GM12878 (cell line): ENCODE measurements around the gene RRAS. TPM values are rescaled to one million over a fixed set of nuclear protein-coding genes. Genes with fewer than 3 reads are reported as not detected.

ENCODE experiments used
- ATAC-seq: fragments of 200-7000 bp; cut with Tn5 transposase; 3 replicates; pipeline ENCODE4 v1.9.1; 2020; ENCODE audit warnings: mild to moderate bottlenecking, moderate library complexity
- BruUV-seq: library from RNA; stranded (reverse); fragments of 400-500 nt; replicated peaks from 2 replicates; lab custom pipeline; 2021; lab: Mats Ljungman, UMichigan
- CTCF ChIA-PET: fragments of 300-600 bp; sonication (Branson Sonifier 250); formaldehyde crosslinking; extraction: SDS; loops from one replicate; lab custom pipeline; 2021; ENCODE audit warnings: inconsistent platforms; lab: Yijun Ruan, JAX
- POLR2A ChIA-PET: fragments of 350-600 bp; formaldehyde crosslinking; extraction: SDS; loops from one replicate; lab custom pipeline; 2021; ENCODE audit warnings: inconsistent platforms; lab: Charles Lee
- RAD21 ChIA-PET: fragments of 300-600 bp; sonication (Branson Sonifier 250); formaldehyde crosslinking; loops from one replicate; lab custom pipeline; 2023; ENCODE audit warnings: antibody characterized with exemption; ENCODE audit not compliant: unreplicated experiment; lab: Charles Lee
- SMC1A ChIA-PET: fragments of 300-600 bp; sonication (Branson Sonifier 250); formaldehyde crosslinking; loops from one replicate; lab custom pipeline; 2023; ENCODE audit not compliant: unreplicated experiment, uncharacterized antibody; lab: Charles Lee
- DNase-seq: peaks from one replicate; pipeline ENCODE4 v3.0.0-alpha.2; 2011; ENCODE audit warnings: low read depth, low spot score
- FAIRE-seq: peaks from 3 replicates; lab custom pipeline; 2011; peaks lifted over from hg19 to GRCh38; lab: Jason Lieb, UNC
- H2AFZ ChIP-seq: 2 replicates; pipeline ENCODE4 v1.6.0; 2011; ENCODE audit warnings: low read depth, low read length, control low read depth; ENCODE audit not compliant: control insufficient read depth
- H3K27ac ChIP-seq: 2 replicates; pipeline ENCODE4 v1.5.1; 2011; ENCODE audit warnings: control low read depth; ENCODE audit not compliant: control insufficient read depth, insufficient read depth
- H3K27me3 ChIP-seq, 2 experiments: replicated peaks in 1 of 2; 2 replicates each; pipeline versions ENCODE4 v1.6.0 to v1.6.1; 2011; ENCODE audit warnings: low read length in 1 of 2; ENCODE audit not compliant: control insufficient read depth in 2 of 2, insufficient read depth in 2 of 2
- H3K36me3 ChIP-seq, 2 experiments: 2 replicates each; pipeline ENCODE4 v1.5.1; 2011; ENCODE audit warnings: low read length in 1 of 2; ENCODE audit not compliant: control insufficient read depth in 2 of 2, insufficient read depth in 2 of 2
- H3K4me1 ChIP-seq: 2 replicates; pipeline ENCODE4 v1.6.1; 2011; ENCODE audit warnings: mild to moderate bottlenecking, low read length, moderate library complexity, mixed read lengths; ENCODE audit not compliant: control insufficient read depth, insufficient read depth
- H3K4me2 ChIP-seq: 2 replicates; pipeline ENCODE4 v1.6.0; 2011; ENCODE audit warnings: control low read depth; ENCODE audit not compliant: control insufficient read depth, insufficient read depth
- H3K4me3 ChIP-seq: fragments of 200-600 bp; sonication (generic); 2 replicates; pipeline ENCODE4 v1.5.1; 2016
- H3K79me2 ChIP-seq: 2 replicates; pipeline ENCODE4 v1.6.0; 2011; ENCODE audit warnings: low read length; ENCODE audit not compliant: control insufficient read depth, insufficient read depth
- H3K9ac ChIP-seq: 2 replicates; pipeline ENCODE4 v1.8.0; 2011; ENCODE audit warnings: low read length, control low read depth, mixed read lengths; ENCODE audit not compliant: control insufficient read depth, insufficient read depth
- H3K9me3 ChIP-seq: replicated peaks from 3 replicates; pipeline ENCODE4 v1.5.1; 2011; ENCODE audit warnings: mild to moderate bottlenecking, low read length; ENCODE audit not compliant: control insufficient read depth, insufficient read depth
- H4K20me1 ChIP-seq: 2 replicates; pipeline ENCODE4 v1.6.0; 2011; ENCODE audit not compliant: control insufficient read depth, insufficient read depth
- CREM ChIP-seq: IDR thresholded peaks from 2 replicates; pipeline ENCODE4 v1.6.1; 2014; ENCODE audit warnings: antibody characterized with exemption, low read depth
- DPF2 ChIP-seq: fragments of 450-650 bp; IDR thresholded peaks from 2 replicates; pipeline ENCODE4 v1.6.1; 2017; ENCODE audit warnings: mild to moderate bottlenecking
- EZH2 ChIP-seq: IDR thresholded peaks from 2 replicates; pipeline ENCODE4 v1.6.1; 2012; ENCODE audit warnings: low read depth, mild to moderate bottlenecking, control low read depth, inconsistent platforms, low read length, borderline replicate concordance; ENCODE audit not compliant: control insufficient read depth
- FOXM1 ChIP-seq: IDR thresholded peaks from 2 replicates; pipeline ENCODE4 v1.6.1; 2012; ENCODE audit warnings: low read depth, mild to moderate bottlenecking, inconsistent platforms, low read length, moderate library complexity
- IRF4 ChIP-seq: IDR thresholded peaks from 2 replicates; pipeline ENCODE4 v1.6.1; 2011; ENCODE audit warnings: low read depth, low read length
- NFXL1 ChIP-seq: fragments of 450-650 bp; IDR thresholded peaks from 2 replicates; pipeline ENCODE4 v1.6.1; 2017; ENCODE audit warnings: antibody characterized with exemption, mild to moderate bottlenecking, borderline replicate concordance
- POLR2A ChIP-seq: IDR thresholded peaks from 2 replicates; pipeline ENCODE4 v1.6.1; 2011; ENCODE audit warnings: low read depth, mild to moderate bottlenecking, low read length
- SIN3A ChIP-seq: IDR thresholded peaks from 2 replicates; pipeline ENCODE4 v1.6.1; 2012; ENCODE audit warnings: low read depth, low read length, improper control_type of control experiment
- SMAD1 ChIP-seq: fragments of 450-650 bp; IDR thresholded peaks from 2 replicates; pipeline ENCODE4 v1.6.1; 2018; ENCODE audit warnings: mild to moderate bottlenecking, low read depth; ENCODE audit not compliant: partially characterized antibody
- SPI1 ChIP-seq: IDR thresholded peaks from 2 replicates; pipeline ENCODE4 v1.6.1; 2011; ENCODE audit warnings: low read depth, mild to moderate bottlenecking, low read length, moderate library complexity, borderline replicate concordance; ENCODE audit not compliant: insufficient read depth
- WRNIP1 ChIP-seq: IDR thresholded peaks from 2 replicates; pipeline ENCODE4 v1.6.1; 2011; ENCODE audit warnings: low read depth, low read length, improper control_type of control experiment, borderline replicate concordance
- ZZZ3 ChIP-seq: IDR thresholded peaks from 2 replicates; pipeline ENCODE4 v1.6.1; 2011; ENCODE audit warnings: low read depth; ENCODE audit not compliant: control insufficient read depth, insufficient read length
- WGBS: methylation state at CpG from one replicate; pipeline ENCODE4 v1.1.6; 2016; ENCODE audit warnings: low lambda C conversion rate; ENCODE audit not compliant: insufficient replicate concordance, insufficient coverage; ENCODE audit errors: missing lambda C conversion rate; 5-methylcytosine and 5-hydroxymethylcytosine counted together
- in situ Hi-C: fragments of 300-500 bp; cut with MboI; formaldehyde crosslinking; loops from 9 replicates; pipeline ENCODE4 v1.14.3; 2018; ENCODE audit warnings: mixed read lengths
- intact Hi-C: fragments of 100-400 bp; cut with micrococcal nuclease; formaldehyde crosslinking; loops from one replicate; pipeline ENCODE4 v1.14.2; 2022; ENCODE audit not compliant: unreplicated experiment
- polyA plus RNA-seq, 11 experiments: library from polyadenylated mRNA; depleted of rRNA in 4 of 11; unstranded in 6 of 11; stranded (reverse) in 5 of 11; fragments of >200 nt; fragmentation: Nextera tagmentation in 4 of 11; fragmentation: Illumina TruSeq in 1 of 11; extraction: Ambion mirVana in 4 of 11; extraction: Trizol in 1 of 11; gene quantifications; 1 replicate in 1 of 11; 2 replicates in 10 of 11; pipeline versions ENCODE4 v1.2.1 to v1.2.3, GENCODE V29; 2011 to 2016; ENCODE audit warnings: inconsistent platforms in 2 of 11, missing spikeins in 2 of 11, low read depth in 1 of 11
- total RNA-seq, 4 experiments: library from RNA; depleted of rRNA in 3 of 4; stranded (reverse); fragments of >200 nt in 3 of 4; fragmentation: Illumina TruSeq in 1 of 4; extraction: Trizol in 1 of 4; gene quantifications; 2 replicates each; pipeline versions ENCODE4 v1.2.1 to v1.2.3, GENCODE V29; 2013 to 2021

RRAS gene
- total and polyA plus RNA-seq, 10 of the 15 experiments (the other 5 are each of a cell fraction or from before 2014, with no cell fraction given), result 0.24 to 5.8 (median 1.8) TPM

DNA sequence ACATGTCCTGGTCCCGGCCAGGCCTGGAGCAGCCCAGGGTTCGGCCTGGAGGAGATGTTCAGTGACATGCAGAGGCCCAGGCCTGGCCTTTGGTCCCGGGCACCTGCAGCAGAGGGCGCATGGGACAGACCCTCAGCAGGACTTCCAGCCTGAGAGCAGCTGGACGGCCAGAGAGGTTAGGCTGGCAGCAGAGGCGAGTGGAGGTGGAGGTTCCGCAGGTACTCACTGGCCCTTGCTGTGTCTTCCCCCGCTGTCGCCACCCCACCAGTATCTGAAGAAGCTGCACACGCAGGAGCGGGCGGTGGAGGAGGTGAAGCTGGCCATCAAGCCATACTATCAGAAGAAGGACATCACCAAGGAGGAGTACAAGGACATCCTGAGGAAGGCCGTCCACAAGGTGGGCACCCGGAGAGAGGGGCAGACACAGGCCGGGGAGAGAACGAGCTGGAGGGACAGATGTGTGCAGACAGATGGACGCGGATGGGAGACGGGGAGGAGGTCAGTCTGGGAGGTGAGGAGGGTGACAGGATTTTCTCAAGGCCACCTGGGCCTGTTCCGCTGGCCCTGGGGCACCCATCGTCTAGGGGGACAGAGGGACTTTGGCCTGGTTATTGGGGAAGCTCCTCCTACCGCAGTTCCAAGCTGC is 17.7 kb upstream of the RRAS start:
- SMC1A ChIA-PET, result no interaction called here
- Histone ChIP-seq H2AFZ (no peak overlapping the region), H3K4me3 (no peak overlapping the region), H3K36me3 (peaks cover 7 to 46% of the 10 kb centered on the region in 2 experiments), H3K4me1 (peaks cover 1% of the 10 kb centered on the region; the same call in 1 of the 2 replicates), H3K27me3 (no peaks in the 10 kb centered on the region), H3K9ac (no peak overlapping the region), H3K79me2 (peaks cover 1% of the 10 kb centered on the region; the same call in 1 of the 2 replicates), H3K4me2 (no peak overlapping the region), H3K9me3 (no peaks in the 10 kb centered on the region), H3K27ac (no peak overlapping the region), H4K20me1 (no peaks in the 10 kb centered on the region; the same call in 1 of the 2 replicates)
- intact Hi-C loops (no loop called here), in situ Hi-C loops (no loop called here)
- ATAC-seq (no peak), DNase-seq (no peak), FAIRE-seq (no peak)
- WGBS, result 96% methylated on average over 22 of the region's 22 CpGs
- RAD21 ChIA-PET, result no interaction called here
- TF ChIP-seq SPI1 (no peak), NFXL1 (no peak), WRNIP1 (no peak), POLR2A (no peak), FOXM1 (no peak), SIN3A (no peak), EZH2 (no peak), DPF2 (no peak), SMAD1 (no peak), ZZZ3 (no peak), IRF4 (no peak), CREM (no peak)
- CTCF ChIA-PET, result interaction anchor here (0.5 kb wide), 1 partner anchor 17 kb away, joined by 3 read pairs; no protein-coding TSS in a partner anchor
- no TSS peak for BruUV-seq
- POLR2A ChIA-PET, result interaction anchor here (0.6 kb wide), 1 partner anchor 16 kb away, joined by 3 read pairs; the partner anchor contains the start of gene SCAF1
